Activated naive CD4-positive, alpha-beta T cell (primary cell): Measurements from ENCODE around the gene NUP155.
A peak's percentile ranks its signal among the peaks of the same experiment; 100 is the strongest.
"Not testable (repeated sequence)": the region's sequence is repeated elsewhere in the genome, so short reads cannot be mapped to it uniquely, and the experiment has no call there.

Experiments
- DNase-seq, 4 experiments: peaks; one replicate each; lab custom pipeline; 2025; lab: John Stamatoyannopoulos, UW

NUP155 gene

GRCh38 chr5:37370864-37371726 lies at the start of gene NUP155:
Gene NUP155 (minus strand): TSS chr5:37371106. CDS start chr5:37370977, 129 bp downstream.
- DNase-seq: peak; percentile 56 to 73 (median 68)

DNA sequence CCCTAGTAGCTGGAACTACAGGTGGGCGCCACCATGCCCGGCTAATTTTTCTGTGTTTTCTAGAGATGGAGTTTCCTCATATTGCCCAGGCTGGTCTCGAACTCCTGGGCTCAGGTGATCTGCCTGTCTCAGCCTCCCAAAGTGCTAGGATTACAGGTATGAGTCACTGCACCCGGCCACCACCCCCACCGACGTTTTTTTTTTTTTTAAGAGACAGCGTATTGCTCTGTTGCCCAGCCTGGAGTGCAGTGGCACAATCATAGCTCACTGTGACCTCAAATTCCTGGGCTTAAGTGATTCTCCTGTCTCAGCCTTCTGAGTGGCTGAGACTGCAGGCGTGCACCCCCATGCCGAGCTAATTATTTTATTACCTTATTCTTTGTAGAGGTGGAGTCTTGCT lies 46.4 kb upstream of the NUP155 start:
- DNase-seq: no peak

GRCh38 chr5:37415456-37415855 lies 44.5 kb upstream of the NUP155 start:
- DNase-seq: not testable (repeated sequence)

GRCh38 chr5:37412515-37412914 lies 41.6 kb upstream of the NUP155 start:
- DNase-seq: no peak

GRCh38 chr5:37400501-37400900 lies 29.6 kb upstream of the NUP155 start:
- DNase-seq: no peak

GRCh38 chr5:37396352-37396751 lies 25.4 kb upstream of the NUP155 start:
- DNase-seq: no peak

- no peak for DNase-seq
These were observed 20.7 kb upstream of the NUP155 start for GRCh38 chr5:37391591-37391990.

- DNase-seq: peak; percentile 34 to 75 (median 52)
These were observed 8.3 kb upstream of the NUP155 start, which contains the start of gene WDR70 for GRCh38 chr5:37379100-37379628. Gene WDR70 (plus strand): TSS chr5:37379318. CDS start chr5:37379368, 50 bp downstream.

DNA sequence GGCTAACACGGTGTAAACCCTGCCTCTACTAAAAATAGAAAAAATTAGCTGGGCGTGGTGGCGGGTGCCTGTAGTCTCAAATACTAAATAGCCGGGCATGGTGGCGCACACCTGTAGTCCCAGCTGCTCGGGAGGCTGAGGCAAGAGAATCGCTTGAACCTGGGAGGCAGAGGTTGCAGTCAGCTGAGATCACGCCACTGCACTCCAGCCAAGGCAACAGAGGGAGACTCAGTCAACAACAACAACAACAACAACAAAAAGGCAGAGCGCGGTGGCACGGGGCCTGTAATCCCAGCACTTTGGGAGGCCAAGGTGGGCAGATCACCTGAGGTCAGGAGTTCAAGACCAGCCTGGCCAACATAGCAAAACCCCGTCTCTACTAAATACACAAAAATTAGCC lies 7.2 kb upstream of the NUP155 start:
- DNase-seq: not testable (repeated sequence)

DNA sequence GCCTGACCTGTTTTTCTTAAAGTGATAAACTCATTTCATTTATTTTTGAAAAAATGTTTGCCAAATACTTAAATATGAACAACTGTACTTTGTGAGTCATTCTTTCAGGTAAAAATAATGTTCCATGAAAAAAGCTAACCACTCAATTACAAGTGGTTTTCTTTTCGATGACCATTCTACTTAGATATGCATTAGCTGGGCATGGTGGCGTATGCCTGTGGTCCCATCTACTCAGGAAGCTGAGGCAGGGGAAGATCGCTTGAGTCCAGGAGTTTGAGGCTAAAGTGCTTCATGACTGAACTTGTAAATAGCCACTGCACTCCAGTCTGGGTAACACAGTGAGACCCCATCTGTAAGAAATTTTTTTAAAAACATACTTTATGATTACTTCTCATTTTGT lies 4.2 kb upstream of the NUP155 start:
- no peak for DNase-seq

DNA sequence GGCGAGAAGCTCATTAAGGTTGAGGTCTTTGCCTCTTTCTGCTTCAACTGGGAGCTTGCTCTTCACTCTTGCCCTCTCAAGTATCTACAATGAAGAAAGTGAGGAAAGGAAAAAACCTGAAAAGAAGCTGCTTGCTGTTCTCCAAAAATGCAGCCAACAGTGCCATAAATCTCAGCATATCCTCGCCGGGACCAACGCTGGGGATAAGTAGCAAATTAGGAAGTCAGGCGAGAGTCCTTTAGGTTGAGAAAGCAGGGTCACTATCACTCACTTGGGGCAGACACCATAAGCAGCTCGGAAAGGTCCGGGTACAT lies 399 bp downstream of the NUP155 start:
- no peak for DNase-seq

- DNase-seq: no peak
These were observed 15.7 kb downstream of the NUP155 start for GRCh38 chr5:37355161-37355560.

- DNase-seq: not testable (repeated sequence)
These were observed 28.2 kb downstream of the NUP155 start for GRCh38 chr5:37342741-37343140.

GRCh38 chr5:37334754-37335153 lies 36.2 kb downstream of the NUP155 start:
- not testable (repeated sequence) for DNase-seq

- DNase-seq: no peak
These were observed 44.4 kb downstream of the NUP155 start for GRCh38 chr5:37326536-37326935.

GRCh38 chr5:37323607-37324006 lies 47.3 kb downstream of the NUP155 start:
- no peak for DNase-seq

- no peak for DNase-seq
These were observed 51.7 kb downstream of the NUP155 start for GRCh38 chr5:37319037-37319782.

DNA sequence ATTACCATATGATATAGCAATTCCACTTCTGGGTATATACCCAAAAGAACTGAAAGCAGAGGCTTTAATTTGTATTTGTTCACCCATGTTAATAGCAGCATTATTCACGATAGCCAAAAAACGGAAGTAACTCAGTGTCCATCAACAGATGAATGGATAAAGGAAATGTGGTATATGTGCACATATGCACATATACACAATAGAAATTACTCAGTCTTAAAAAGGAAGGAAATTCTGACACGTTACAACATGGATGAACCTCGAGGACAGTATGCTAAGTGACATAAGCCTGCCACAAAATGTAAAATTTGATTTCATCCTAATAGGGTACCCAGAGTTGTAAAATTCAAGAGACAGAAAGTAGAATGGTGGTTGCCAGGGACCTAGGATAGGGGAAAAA lies 54.9 kb downstream of the NUP155 start:
- no peak for DNase-seq

- DNase-seq: no peak
These were observed 60.5 kb downstream of the NUP155 start for GRCh38 chr5:37310360-37310759.

- no peak for DNase-seq
These were observed 62.1 kb downstream of the NUP155 start for GRCh38 chr5:37308793-37309192.

DNA sequence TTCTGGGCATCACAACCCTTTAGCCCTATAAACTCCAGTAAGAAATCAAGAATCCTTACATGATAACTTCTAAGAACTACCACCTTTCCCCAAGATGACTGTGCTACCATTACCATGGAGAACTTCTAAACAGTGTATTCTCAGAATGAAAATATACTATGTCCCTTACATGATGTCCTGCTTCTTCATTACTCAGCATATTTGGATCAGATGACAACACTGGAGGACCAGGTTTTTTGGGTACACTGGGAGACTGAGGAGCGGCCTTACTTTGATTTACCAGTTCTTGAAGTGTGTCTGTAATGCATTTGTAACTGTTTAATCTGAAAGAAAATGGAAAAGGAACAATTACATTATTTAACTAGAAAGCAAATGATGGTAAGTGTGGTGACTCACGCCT lies 66.0 kb downstream of the NUP155 start:
- no peak for DNase-seq

DNA sequence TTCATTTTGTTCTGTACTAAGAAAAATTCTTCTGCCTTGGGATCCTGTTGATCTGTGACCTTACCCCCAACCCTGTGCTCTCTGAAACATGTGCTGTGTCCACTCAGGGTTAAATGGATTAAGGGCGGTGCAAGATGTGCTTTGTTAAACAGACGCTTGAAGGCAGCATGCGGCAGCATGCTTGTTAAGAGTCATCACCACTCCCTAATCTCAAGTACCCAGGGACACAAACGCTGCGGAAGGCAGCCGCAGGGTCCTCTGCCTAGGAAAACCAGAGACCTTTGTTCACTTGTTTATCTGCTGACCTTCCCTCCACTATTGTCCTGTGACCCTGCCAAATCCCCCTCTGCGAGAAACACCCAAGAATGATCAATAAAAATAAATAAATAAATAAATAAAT lies 74.6 kb downstream of the NUP155 start:
- not testable (repeated sequence) for DNase-seq
